Ectodermal cell (in vitro differentiated cells): ENCODE measurements around the gene TFF3.

ENCODE experiments used
- H3K27ac ChIP-seq: 2 replicates; pipeline ENCODE4 v1.7.0; 2013; ENCODE audit warnings: mild to moderate bottlenecking, low read depth, low read length; ENCODE audit not compliant: insufficient read depth, poor library complexity, severe bottlenecking
- H3K27me3 ChIP-seq: 2 replicates; pipeline ENCODE4 v1.7.0; 2013; ENCODE audit warnings: mild to moderate bottlenecking, low read length; ENCODE audit not compliant: insufficient read depth, control insufficient read depth, poor library complexity, severe bottlenecking
- H3K36me3 ChIP-seq: one replicate; pipeline ENCODE4 v1.7.0; 2013; ENCODE audit warnings: low read length; ENCODE audit not compliant: control insufficient read depth, insufficient read depth
- H3K4me1 ChIP-seq: one replicate; pipeline ENCODE4 v1.7.0; 2013; ENCODE audit warnings: low read length; ENCODE audit not compliant: control insufficient read depth, insufficient read depth
- H3K4me3 ChIP-seq: 2 replicates; pipeline ENCODE4 v1.7.0; 2013; ENCODE audit warnings: low read depth, low read length, control low read depth; ENCODE audit not compliant: insufficient read depth
- H3K9me3 ChIP-seq: 2 replicates; pipeline ENCODE4 v1.7.0; 2013; ENCODE audit warnings: mild to moderate bottlenecking, low read length, moderate library complexity; ENCODE audit not compliant: control insufficient read depth
- WGBS, 2 experiments: methylation state at CpG; one replicate each; pipeline ENCODE4 v1.1.7; 2013; ENCODE audit warnings: missing lambda C conversion rate in 2 of 2; 5-methylcytosine and 5-hydroxymethylcytosine counted together

Gene TFF3

DNA sequence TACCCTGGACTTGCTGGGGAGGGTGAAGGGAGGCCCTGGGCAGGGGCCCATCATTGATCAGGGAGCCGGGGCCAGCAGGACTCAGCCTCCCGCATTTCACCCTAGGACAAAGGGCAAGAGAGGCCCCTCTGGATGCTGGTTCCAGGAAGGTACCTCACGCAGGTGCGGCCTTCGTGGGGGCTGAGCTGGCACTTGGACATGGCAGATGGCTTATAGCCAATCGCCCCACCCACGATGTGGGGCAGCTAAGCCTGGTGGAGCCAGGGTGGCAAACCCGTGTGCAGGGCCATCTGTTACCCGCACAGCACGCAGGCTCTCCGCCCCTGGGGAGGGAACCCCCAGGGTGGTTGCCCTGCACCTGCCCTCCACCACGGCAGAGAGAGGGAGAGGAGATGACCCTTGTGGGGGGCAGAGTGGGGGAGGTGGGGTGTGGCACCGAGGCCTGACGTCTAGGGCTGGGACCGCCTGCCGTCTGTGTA lies 2.5 kb downstream of the TFF3 start:
- Histone ChIP-seq H3K4me3 (no peak overlapping the region), H3K4me1 (peaks cover 47% of the 10 kb centered on the region), H3K27me3 (peaks cover 6% of the 10 kb centered on the region), H3K36me3 (no peaks in the 10 kb centered on the region), H3K9me3 (no peaks in the 10 kb centered on the region), H3K27ac (no peak overlapping the region)
- WGBS, 2 experiments: 86 to 87% methylated on average over 16 of the region's 16 CpGs

DNA sequence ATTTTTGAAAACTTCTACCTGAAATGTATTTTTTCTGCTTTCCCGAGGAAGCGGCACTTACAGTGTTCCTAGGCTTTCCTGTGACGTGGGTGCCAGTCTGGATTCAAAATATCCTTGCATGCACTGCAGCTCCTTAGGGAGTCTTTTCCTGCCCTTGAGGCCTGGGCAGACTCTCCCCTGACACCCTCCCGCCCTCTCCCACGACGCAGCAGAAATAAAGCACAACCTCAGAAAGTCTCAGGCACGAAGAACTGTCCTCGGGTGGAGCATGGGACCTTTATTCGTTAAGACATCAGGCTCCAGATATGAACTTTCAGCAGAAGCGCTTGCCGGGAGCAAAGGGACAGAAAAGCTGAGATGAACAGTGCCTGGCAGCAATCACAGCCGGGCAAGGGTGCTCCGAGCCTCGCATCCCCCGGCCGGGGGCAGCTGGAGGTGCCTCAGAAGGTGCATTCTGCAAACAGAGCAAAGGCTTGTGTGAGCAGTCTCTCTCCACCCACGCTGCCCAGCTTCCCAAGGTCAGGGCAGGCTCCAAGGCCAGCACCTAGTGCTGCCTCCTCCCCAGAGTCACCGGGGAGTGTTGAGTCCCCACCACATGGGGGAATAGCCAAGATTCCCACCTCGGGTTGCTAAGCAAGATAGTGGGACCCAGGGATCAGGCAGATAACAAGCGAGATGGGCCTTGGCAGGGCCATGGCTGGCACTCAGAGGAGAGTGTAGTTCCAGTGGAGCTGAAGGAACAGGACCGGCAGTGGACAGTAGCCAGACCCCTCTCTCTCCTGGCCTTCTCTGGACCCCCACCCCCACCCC lies 3.2 kb downstream of the TFF3 start:
- peaks cover 6% of the 10 kb centered on the region for H3K27me3 ChIP-seq
- WGBS, 2 experiments: 84 to 89% methylated on average over 21 of the region's 21 CpGs
- peaks cover 45% of the 10 kb centered on the region for H3K4me1 ChIP-seq

DNA sequence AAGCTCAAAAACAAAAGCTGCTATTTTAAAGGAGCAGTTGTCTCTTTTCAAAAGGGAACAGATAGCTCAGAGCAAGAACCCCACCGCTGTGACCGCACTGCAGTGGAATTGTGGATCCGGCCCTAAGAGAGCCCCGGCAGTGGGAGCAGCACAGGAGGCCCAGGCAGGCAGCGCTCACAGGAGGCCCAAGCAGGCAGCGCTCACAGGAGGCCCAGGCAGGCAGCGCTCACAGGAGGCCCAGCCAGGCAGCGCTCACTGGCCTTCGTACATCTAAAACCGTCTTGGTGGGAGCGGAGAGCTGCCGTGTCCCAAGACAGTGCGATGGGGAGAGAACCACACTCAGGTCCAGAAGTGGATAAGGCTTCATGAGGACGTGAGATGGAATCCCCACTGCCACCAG lies 4.0 kb downstream of the TFF3 start:
- WGBS, 2 experiments: 90 to 92% methylated on average over 14 of the region's 14 CpGs
- H3K4me3 ChIP-seq: no peak overlapping the region
- no peak overlapping the region for H3K27ac ChIP-seq
- peaks cover 36% of the 10 kb centered on the region for H3K4me1 ChIP-seq
- peaks cover 6% of the 10 kb centered on the region for H3K27me3 ChIP-seq
- H3K36me3 ChIP-seq: no peaks in the 10 kb centered on the region
- no peaks in the 10 kb centered on the region for H3K9me3 ChIP-seq

More for the DNA sequence above, 3.2 kb downstream of the TFF3 start:
- Histone ChIP-seq H3K4me3 (no peak overlapping the region), H3K36me3 (no peaks in the 10 kb centered on the region), H3K27ac (no peak overlapping the region), H3K9me3 (no peaks in the 10 kb centered on the region)

DNA sequence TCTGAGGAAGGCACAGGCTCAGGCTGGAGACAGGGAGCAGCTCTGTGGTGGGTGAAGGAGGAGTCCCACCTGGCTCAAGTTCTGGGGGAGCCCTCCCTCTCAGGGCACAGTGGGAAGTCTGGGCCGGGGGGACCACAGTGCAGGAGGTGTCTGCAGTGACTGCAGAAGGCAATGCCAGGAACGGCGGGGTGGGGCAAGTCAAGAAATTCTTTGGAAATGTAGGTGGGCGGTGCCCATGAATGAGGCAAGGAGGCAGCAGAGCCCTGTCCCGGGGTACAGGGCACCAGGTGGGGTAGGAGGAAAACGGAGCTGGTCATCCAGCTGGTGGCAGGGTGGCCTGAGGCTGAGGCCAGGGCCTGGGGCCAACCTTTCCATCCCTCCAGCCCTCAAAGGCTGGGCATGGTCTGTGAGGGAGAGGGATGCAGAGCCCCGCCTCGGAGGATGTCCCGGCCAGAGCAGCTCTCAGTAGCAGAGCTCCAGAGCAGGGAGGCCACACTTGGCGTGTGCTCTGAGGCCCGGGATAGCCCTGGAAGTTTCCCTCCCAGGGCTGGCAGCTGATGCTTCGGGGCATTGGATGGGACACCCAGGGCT lies 4.7 kb downstream of the TFF3 start:
- 85 to 89% methylated on average over 12 of the region's 12 CpGs for WGBS, 2 experiments
- no peaks in the 10 kb centered on the region for H3K9me3 ChIP-seq
- no peaks in the 10 kb centered on the region for H3K36me3 ChIP-seq
- no peak overlapping the region for H3K27ac ChIP-seq
- H3K27me3 ChIP-seq: peaks cover 6% of the 10 kb centered on the region
- H3K4me1 ChIP-seq: peaks cover 33% of the 10 kb centered on the region
- no peak overlapping the region for H3K4me3 ChIP-seq

DNA sequence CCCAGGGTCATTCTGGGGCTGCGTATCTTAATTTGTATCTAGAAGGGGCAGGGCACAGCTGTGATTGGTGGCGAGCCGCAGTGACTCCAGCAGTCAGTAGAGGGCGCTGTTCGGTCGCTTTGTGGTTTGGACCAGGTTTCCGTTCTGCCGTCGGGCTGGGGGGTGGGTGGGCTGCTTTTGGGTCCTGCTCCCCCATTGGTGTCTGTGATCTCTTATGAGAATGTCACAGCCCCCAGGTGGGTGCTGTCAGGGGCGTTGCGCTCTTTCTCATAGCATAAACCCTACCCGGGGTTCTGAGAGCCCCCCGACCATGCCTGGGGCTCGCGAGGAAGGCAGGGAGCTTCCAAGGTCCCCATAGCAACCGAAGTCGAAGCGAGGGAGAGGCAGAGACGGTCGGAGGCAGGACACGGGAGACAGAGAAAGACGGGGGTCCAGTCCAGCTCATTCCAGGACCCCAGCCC lies 5.4 kb downstream of the TFF3 start:
- no peaks in the 10 kb centered on the region for H3K36me3 ChIP-seq
- peaks cover 27% of the 10 kb centered on the region for H3K4me1 ChIP-seq
- H3K27me3 ChIP-seq: peaks cover 6% of the 10 kb centered on the region
- H3K27ac ChIP-seq: no peak overlapping the region
- 14% methylated on average over 22 of the region's 22 CpGs for WGBS, 2 experiments
- no peaks in the 10 kb centered on the region for H3K9me3 ChIP-seq
- H3K4me3 ChIP-seq: peak overlapping the region; percentile 25

DNA sequence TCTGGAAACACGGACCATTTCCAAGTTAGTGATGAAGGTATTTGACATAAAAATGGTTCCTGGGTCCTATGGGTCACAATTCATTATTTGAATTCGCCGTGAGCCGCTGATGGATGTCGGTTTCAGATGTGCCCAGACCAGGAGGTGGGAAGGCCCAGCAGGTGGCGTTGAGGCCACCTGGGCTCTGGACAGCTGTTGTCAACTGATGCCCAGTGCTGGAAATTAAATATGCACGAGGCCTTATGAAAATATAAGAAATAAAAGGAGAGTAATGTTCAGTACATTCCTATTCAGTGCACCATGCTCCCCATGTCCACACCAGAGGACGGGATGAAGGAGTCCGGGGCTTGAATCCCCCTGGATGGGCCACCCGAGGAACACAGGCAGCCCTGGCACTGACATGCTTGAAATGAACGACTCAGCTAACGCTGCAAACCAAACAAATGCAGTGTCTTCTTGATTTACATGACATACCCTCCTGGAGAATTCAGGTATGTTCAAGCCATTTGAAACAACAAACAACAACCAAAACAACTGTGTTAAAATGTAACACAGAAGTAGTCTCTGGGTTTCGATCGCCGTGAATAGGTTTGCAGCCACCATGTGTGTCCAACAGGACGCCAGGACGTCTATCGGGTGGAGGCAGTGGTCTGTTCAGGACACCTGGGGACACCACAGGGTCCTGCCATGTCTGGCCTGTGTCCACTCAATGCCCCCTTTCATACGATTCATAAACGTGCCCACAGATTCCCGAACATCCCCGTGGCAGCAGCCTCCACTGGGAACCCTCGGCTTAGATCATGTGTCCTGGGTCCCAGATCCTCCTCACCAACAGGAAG lies 6.1 kb downstream of the TFF3 start:
- H3K27me3 ChIP-seq: peaks cover 6% of the 10 kb centered on the region
- H3K27ac ChIP-seq: no peak overlapping the region
- peaks cover 25% of the 10 kb centered on the region for H3K4me1 ChIP-seq
- 69% methylated on average over 23 of the region's 23 CpGs for whole genome bisulfite sequencing, 2 experiments
- H3K4me3 ChIP-seq: no peak overlapping the region
- no peaks in the 10 kb centered on the region for H3K36me3 ChIP-seq
- H3K9me3 ChIP-seq: no peaks in the 10 kb centered on the region

DNA sequence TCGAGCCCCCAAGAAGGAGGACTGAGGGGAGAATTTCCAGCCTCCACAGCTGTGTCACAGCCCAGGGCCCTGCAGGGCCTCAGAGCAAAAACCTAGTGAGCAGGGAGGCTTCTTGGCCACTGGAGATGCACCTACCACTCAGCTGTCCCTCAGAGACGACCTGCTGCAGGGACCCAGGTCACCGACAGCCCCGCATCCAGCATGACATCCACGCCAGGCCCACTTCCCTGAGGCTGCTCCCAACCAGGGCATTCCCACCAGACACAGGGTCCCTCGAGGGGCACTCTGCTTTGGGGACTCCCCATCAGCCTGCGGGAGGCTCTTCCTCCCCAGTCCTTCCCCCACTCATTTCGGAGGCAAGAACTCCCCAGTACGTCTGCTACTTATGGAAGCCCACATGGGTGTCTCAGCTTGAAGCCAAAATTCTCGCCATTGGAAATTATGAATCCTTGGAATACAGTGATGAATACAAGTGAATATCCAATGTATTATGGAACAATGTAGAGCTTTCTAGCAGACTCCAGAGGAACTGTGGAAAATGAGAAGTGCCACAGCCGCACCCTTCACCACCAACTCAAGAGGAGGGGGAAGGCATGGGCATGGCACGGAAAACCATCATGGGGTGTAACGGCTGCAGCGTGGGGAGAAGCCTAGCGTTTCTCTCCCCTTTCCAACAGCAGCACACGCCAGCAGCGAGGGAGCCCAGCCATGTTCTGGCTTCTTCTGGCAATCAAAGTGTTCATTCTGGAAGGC lies 6.9 kb downstream of the TFF3 start:
- 93% methylated on average over 17 of the region's 17 CpGs for WGBS, 2 experiments
- peaks cover 17% of the 10 kb centered on the region for H3K4me1 ChIP-seq
- H3K4me3 ChIP-seq: no peak overlapping the region
- H3K27ac ChIP-seq: no peak overlapping the region
- H3K9me3 ChIP-seq: no peaks in the 10 kb centered on the region
- H3K27me3 ChIP-seq: peaks cover 6% of the 10 kb centered on the region
- H3K36me3 ChIP-seq: no peaks in the 10 kb centered on the region

DNA sequence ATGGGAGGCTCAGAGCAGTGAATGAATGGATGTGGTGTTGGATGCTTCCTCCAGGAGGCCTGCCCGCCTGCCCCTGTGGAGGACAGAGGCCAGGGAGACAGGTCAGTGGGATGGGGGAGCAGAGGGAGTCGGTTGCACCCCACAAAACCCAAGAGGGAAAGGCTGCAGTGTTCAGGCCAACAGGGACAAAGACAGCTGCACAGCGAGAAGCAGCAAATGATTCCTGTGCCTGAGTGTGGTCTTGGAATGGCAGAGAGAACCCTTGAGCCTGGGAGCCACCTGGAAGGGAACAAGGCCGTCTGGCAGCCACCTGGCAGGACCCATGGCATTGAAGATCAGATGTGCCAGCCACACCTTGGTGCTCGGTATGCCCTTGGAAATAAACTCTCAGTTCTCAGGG lies 8.1 kb downstream of the TFF3 start:
- Histone ChIP-seq H3K4me1 (peaks cover 10% of the 10 kb centered on the region), H3K4me3 (no peak overlapping the region), H3K27ac (no peak overlapping the region), H3K27me3 (peaks cover 6% of the 10 kb centered on the region), H3K36me3 (no peaks in the 10 kb centered on the region), H3K9me3 (no peaks in the 10 kb centered on the region)
- 90 to 92% methylated on average over 5 of the region's 5 CpGs for WGBS, 2 experiments

DNA sequence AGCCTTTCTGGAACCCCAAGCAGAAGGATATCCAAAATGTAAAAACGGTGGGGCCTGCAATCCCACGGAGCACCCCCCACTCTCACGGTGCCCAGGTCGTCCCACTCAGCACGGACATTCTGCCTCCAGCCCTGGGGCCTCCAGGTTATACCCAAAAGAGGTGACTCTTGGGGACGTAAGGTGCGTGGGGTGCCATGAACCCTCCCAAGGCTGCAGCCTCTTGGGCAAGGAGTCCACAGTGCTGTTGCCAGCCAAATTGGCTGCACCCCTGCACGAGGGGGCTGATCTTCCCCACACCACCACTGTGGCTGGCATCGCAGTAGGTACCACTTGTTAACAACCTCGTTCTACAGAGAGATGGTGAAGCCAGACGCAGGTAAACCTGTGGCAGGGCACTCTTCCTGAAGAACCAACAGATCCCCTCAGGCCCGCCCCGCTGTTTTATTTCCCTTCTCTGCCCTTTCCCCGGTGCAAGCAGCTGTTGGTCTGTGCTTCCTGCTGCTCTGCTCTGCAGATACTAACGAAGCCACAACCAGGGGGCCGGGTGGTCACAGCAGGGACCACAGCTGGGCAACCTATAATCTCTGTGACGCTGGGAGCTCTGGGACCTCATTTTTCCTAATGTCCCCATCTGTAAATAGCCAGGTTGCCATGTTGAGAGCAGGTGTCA lies 8.7 kb downstream of the TFF3 start:
- peaks cover 10% of the 10 kb centered on the region for H3K4me1 ChIP-seq
- H3K9me3 ChIP-seq: no peaks in the 10 kb centered on the region
- peaks cover 6% of the 10 kb centered on the region for H3K27me3 ChIP-seq
- no peak overlapping the region for H3K27ac ChIP-seq
- no peaks in the 10 kb centered on the region for H3K36me3 ChIP-seq
- WGBS, 2 experiments: 87 to 88% methylated on average over 17 of the region's 17 CpGs
- H3K4me3 ChIP-seq: no peak overlapping the region
